Uterus (tissue), 2 donors: Measurements from ENCODE around the gene REPS1.

ENCODE experiments used
- POLR2A ChIP-seq, 2 donors: fragments of 450-650 bp; IDR thresholded peaks; one replicate each; pipeline ENCODE4 v1.6.1; 2016; ENCODE audit warnings: antibody characterized with exemption in 2 of 2, mild to moderate bottlenecking in 1 of 2, moderate library complexity in 1 of 2
- TF ChIP-seq, protein P1 (sequence below), 4 experiments: fragments of 200-600 bp in 2 of 4; fragments of 450-650 bp in 2 of 4; sonication (generic) in 2 of 4; IDR thresholded peaks; one replicate each; pipeline ENCODE4 v1.5.1; 2016 to 2019; ENCODE audit warnings: antibody characterized with exemption in 4 of 4, mild to moderate bottlenecking in 2 of 4, moderate library complexity in 1 of 4

DNA sequence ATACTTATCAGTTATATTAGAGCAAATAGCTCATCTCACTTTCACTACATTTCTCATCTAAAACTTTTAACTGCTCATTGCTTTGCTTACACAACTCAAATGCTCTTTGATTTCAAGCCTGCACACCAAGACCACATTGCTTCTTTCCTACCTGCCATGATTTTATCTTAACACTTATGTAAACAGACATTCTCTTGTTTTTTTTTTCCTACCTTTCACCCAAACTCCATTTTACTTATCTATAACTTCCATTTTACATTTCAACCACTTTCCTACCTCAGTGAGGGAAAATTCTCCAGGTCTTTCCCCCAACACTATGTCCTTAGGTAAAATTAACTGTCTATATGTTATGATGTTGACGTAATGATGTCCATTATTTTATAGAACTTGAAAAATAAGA, 24.0 kb downstream of the REPS1 start:
- TF ChIP-seq, protein P1, sequence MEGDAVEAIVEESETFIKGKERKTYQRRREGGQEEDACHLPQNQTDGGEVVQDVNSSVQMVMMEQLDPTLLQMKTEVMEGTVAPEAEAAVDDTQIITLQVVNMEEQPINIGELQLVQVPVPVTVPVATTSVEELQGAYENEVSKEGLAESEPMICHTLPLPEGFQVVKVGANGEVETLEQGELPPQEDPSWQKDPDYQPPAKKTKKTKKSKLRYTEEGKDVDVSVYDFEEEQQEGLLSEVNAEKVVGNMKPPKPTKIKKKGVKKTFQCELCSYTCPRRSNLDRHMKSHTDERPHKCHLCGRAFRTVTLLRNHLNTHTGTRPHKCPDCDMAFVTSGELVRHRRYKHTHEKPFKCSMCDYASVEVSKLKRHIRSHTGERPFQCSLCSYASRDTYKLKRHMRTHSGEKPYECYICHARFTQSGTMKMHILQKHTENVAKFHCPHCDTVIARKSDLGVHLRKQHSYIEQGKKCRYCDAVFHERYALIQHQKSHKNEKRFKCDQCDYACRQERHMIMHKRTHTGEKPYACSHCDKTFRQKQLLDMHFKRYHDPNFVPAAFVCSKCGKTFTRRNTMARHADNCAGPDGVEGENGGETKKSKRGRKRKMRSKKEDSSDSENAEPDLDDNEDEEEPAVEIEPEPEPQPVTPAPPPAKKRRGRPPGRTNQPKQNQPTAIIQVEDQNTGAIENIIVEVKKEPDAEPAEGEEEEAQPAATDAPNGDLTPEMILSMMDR (IDR thresholded peaks at IDR 0.05): no peak
- TF ChIP-seq POLR2A (IDR thresholded peaks at IDR 0.05): no peak
